Spleen (tissue), 7 donors: Measurements from ENCODE around the gene NMNAT2.

Experiments used
- CTCF ChIP-seq, 11 experiments: fragments of 200-600 bp in 7 of 11; fragments of 450-650 bp in 4 of 11; sonication (generic) in 4 of 11; IDR thresholded peaks in 8 of 11; conservative IDR thresholded peaks in 3 of 11; 1 replicate in 7 of 11; 2 replicates in 4 of 11; pipeline versions ENCODE4 v1.4.0 to v1.8.0; 2016 to 2021; ENCODE audit warnings: antibody characterized with exemption in 11 of 11, inconsistent platforms in 4 of 11, mild to moderate bottlenecking in 1 of 11
- POLR2A ChIP-seq, 3 donors: fragments of 450-650 bp; IDR thresholded peaks; one replicate each; pipeline ENCODE4 v1.5.1; 2017; ENCODE audit warnings: antibody characterized with exemption in 3 of 3, mild to moderate bottlenecking in 1 of 3
- POLR2AphosphoS5 ChIP-seq, 3 donors: sonication (generic); formaldehyde crosslinking; IDR thresholded peaks; one replicate each; pipeline ENCODE4 v1.5.1; 2017; ENCODE audit warnings: antibody characterized with exemption in 3 of 3
- donor health status: DM: no; HTN: no; CAD: no; lungs with moderate emphysema.
- donor health status: DM: no; HTN: no; CAD: no.
- donor health status: DM: no; HTN: no; CAD: no.

- TF ChIP-seq POLR2A (IDR thresholded peaks at IDR 0.05) = no peak
- TF ChIP-seq CTCF (IDR thresholded peaks at IDR 0.05 in 8 of 11, conservative IDR thresholded peaks at IDR 0.05 in 3 of 11) = no peak
- TF ChIP-seq POLR2AphosphoS5 (IDR thresholded peaks at IDR 0.05) = no peak
Observed at GRCh38 chr1:183327434-183328290, 90.5 kb downstream of the NMNAT2 start.
